ENCODE data around the gene ATXN7L3B.

DNA sequence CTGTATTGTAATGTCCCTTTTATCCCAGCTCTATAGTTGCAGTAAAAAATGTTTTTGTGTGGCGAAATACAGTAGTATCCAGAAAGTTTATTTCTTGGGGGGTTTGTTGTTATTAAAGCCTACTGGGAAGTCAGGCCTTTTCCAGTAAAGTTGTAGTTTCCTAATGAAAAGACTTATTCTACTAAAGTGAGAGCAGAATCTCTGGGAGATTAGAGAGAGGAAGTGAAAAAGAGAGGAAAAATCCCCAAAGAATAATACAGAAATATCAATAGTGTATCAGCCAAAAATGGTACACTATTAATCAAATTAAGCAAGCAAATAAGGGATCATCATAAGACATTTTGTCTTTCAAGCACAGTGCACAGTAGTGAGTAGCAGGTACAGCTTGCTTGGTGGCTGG lies 46.3 kb upstream of the ATXN7L3B start:
- TF ChIP-seq CTCF (conservative IDR thresholded peaks at IDR 0.05 in 1 of 2, IDR thresholded peaks at IDR 0.05 in 1 of 2; ENCODE audit: low read depth in 1 of 2, low read length in 2 of 2), result no peak
- no peak for TF ChIP-seq EZH2 (IDR thresholded peaks at IDR 0.05; ENCODE audit: low read length, missing control alignments)

Data from fibroblast of lung (primary cell).